Nephron (organoid): ENCODE data around the gene IQSEC1.

Experiments
- H3K27ac Mint-ChIP-seq, 3 experiments: 2 replicates each; pipeline ENCODE4 v1.8.0; 2020; ENCODE audit warnings: mixed read lengths in 3 of 3, mild to moderate bottlenecking in 2 of 3, moderate library complexity in 1 of 3
- H3K27me3 Mint-ChIP-seq: 2 replicates; pipeline ENCODE4 v1.8.0; 2021; ENCODE audit warnings: low read depth, mild to moderate bottlenecking, moderate library complexity, mixed read lengths
- H3K36me3 Mint-ChIP-seq: 2 replicates; pipeline ENCODE4 v1.8.0; 2020; ENCODE audit warnings: low read depth, mixed read lengths
- H3K4me1 Mint-ChIP-seq: 2 replicates; pipeline ENCODE4 v1.8.0; 2020; ENCODE audit warnings: mixed read lengths
- H3K4me3 Mint-ChIP-seq, 3 experiments: 2 replicates each; pipeline ENCODE4 v1.8.0; 2020; ENCODE audit warnings: mild to moderate bottlenecking in 3 of 3, mixed read lengths in 3 of 3, moderate library complexity in 2 of 3
- H3K9me3 Mint-ChIP-seq: 2 replicates; pipeline ENCODE4 v1.8.0; 2020; ENCODE audit warnings: mixed read lengths
- TF ChIP-seq, protein P1 (sequence below), 3 experiments: fragments of 200-600 bp; sonication (generic); IDR thresholded peaks; one replicate each; pipeline ENCODE4 v1.5.0; 2021; ENCODE audit warnings: antibody characterized with exemption in 3 of 3; ENCODE audit not compliant: unreplicated experiment in 3 of 3

Gene IQSEC1

DNA sequence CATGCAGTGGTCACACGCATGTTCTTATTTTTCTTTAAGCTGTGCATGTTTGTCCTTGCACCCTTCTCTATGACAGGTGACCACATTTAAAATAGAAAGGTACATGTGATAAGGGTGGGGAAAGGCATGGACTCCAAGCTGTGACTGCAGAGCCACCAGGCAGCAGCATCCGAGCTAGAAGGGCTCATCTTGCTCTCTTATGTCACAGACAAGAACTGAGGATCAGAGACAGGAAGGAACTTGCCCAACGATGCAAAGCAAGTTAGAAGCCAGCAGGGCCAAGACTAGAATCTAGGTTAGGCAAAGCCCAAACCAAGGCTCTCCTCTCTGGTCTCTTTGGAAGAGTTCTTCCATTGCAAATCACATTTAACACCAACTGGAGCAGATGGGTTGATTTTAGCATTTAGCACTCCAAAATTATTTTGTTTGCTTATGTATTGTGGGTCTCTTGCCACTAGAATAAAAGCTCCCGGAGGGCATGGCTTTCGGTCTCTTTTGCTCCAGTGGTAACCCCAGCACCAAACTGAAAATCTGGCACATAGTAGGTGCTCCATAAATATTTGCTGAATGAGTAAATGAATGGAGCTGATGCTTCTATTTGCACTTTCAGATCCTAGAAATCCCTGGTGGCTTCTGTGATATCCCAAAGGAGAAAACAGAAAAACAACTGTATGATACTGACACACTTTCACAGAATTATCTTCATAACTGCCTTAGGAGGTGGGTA is 84.3 kb downstream of the IQSEC1 start:
- Mint-ChIP-seq H3K4me1 (peaks cover 3% of the 10 kb centered on the region), H3K27me3 (peaks cover 26% of the 10 kb centered on the region), H3K9me3 (peaks cover 6% of the 10 kb centered on the region), H3K36me3 (no peaks in the 10 kb centered on the region), H3K4me3 (no peak overlapping the region), H3K27ac (no peak overlapping the region)
- TF ChIP-seq, protein P1, sequence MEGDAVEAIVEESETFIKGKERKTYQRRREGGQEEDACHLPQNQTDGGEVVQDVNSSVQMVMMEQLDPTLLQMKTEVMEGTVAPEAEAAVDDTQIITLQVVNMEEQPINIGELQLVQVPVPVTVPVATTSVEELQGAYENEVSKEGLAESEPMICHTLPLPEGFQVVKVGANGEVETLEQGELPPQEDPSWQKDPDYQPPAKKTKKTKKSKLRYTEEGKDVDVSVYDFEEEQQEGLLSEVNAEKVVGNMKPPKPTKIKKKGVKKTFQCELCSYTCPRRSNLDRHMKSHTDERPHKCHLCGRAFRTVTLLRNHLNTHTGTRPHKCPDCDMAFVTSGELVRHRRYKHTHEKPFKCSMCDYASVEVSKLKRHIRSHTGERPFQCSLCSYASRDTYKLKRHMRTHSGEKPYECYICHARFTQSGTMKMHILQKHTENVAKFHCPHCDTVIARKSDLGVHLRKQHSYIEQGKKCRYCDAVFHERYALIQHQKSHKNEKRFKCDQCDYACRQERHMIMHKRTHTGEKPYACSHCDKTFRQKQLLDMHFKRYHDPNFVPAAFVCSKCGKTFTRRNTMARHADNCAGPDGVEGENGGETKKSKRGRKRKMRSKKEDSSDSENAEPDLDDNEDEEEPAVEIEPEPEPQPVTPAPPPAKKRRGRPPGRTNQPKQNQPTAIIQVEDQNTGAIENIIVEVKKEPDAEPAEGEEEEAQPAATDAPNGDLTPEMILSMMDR (IDR thresholded peaks at IDR 0.05; ENCODE audit: unreplicated experiment in 3 of 3), result no peak

DNA sequence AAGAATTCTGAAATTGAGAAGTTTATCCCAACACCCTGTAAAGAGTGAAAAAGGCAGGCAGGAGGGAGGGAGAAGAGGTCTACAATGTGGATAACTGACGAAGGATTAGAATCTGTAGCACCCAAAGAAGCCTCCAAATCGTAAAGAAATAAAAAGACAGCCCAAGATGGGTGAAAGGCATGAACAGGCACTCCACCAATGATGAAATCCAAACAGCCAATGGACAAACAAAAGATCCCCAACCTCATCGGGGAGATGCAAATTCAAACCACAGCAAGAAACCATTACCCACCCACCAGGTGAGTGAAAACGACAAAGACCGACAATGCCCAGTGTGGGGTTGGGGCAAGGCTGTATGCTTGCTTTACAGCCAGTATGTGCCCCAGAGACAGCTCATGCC is 85.6 kb downstream of the IQSEC1 start:
- H3K4me1 Mint-ChIP-seq, result peaks cover 8% of the 10 kb centered on the region
- no peaks in the 10 kb centered on the region for H3K36me3 Mint-ChIP-seq
- H3K9me3 Mint-ChIP-seq, result peaks cover 6% of the 10 kb centered on the region
- H3K27me3 Mint-ChIP-seq, result peaks cover 22% of the 10 kb centered on the region
- H3K27ac Mint-ChIP-seq, result peak overlapping the region in 1 of 3 experiments; percentile 70
- H3K4me3 Mint-ChIP-seq, result no peak overlapping the region
- TF ChIP-seq, protein P1 (IDR thresholded peaks at IDR 0.05; ENCODE audit: unreplicated experiment in 3 of 3), result no peak

DNA sequence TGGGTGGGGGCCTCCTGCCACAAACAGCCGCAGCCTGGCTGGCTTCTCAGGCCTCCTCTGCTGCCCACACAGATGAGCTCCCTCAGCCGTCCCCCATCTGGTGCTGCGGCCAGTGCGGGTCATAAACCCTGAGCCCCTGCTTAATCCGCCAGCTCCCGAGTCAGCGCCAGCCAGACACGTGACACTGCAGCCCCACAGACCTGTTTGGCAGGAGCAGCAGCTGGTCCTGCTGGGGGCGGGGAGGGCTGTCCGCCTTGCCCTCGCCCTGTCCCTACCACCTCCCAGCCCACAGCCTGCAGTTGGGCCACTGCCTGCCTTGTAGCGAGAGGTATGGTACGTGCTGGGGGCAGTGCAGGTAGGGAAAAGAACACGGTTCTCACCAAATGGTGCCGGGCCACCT is 86.2 kb downstream of the IQSEC1 start:
- no peak overlapping the region for H3K4me3 Mint-ChIP-seq
- H3K36me3 Mint-ChIP-seq, result no peaks in the 10 kb centered on the region
- peaks cover 6% of the 10 kb centered on the region for H3K9me3 Mint-ChIP-seq
- peak overlapping the region in 1 of 3 experiments; percentile 70 for H3K27ac Mint-ChIP-seq
- peaks cover 17% of the 10 kb centered on the region for H3K27me3 Mint-ChIP-seq
- TF ChIP-seq, protein P1 (IDR thresholded peaks at IDR 0.05; ENCODE audit: unreplicated experiment in 3 of 3), result no peak
- H3K4me1 Mint-ChIP-seq, result peaks cover 8% of the 10 kb centered on the region

DNA sequence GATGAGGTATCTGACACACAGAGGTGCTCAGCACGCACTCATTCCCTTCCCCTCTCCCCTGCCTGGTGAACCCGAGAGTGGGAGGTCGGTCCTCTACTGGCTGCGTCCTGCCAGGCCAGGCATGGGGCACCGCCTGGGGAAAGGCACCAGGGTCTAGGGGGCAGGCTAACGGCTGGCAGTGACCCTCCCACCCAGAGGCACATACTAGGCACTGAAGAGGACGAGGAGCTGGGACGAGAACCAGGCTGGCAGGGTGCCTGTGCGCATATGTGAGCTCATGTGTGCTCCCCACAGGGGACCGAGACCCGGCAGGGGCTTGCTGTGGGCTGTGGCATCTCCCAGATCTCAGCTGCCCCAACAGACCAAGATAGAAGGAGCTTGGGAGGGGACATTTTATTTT is 86.7 kb downstream of the IQSEC1 start:
- no peaks in the 10 kb centered on the region for H3K36me3 Mint-ChIP-seq
- peaks cover 6% of the 10 kb centered on the region for H3K9me3 Mint-ChIP-seq
- H3K27me3 Mint-ChIP-seq, result peaks cover 14% of the 10 kb centered on the region
- peaks cover 8% of the 10 kb centered on the region for H3K4me1 Mint-ChIP-seq
- H3K4me3 Mint-ChIP-seq, result no peak overlapping the region
- peak overlapping the region in 1 of 3 experiments; percentile 70 for H3K27ac Mint-ChIP-seq
- TF ChIP-seq, protein P1 (IDR thresholded peaks at IDR 0.05; ENCODE audit: unreplicated experiment in 3 of 3), result no peak

DNA sequence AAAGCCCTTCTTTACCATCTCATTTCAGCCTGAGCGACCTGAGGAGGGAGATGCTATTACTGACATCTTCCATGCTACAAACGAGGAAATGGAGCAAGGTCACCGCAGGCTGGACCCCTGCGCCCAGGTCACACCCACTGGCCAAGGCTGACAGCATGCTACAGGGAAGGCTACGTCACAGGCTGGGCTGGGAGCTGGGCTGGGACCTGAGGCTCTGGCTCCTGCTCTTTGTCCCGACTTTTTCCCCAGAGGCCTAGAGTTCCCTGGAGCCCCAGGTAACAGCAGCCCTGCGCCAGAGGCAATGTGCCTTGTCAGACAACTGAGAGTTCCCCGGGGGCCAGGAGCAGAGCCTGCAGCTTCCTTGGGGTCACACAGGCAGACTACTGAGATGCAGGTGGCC is 87.2 kb downstream of the IQSEC1 start:
- peak overlapping the region in 1 of 3 experiments; percentile 70 for H3K27ac Mint-ChIP-seq
- no peaks in the 10 kb centered on the region for H3K36me3 Mint-ChIP-seq
- TF ChIP-seq, protein P1 (IDR thresholded peaks at IDR 0.05; ENCODE audit: unreplicated experiment in 3 of 3), result no peak
- H3K9me3 Mint-ChIP-seq, result peaks cover 6% of the 10 kb centered on the region
- H3K4me1 Mint-ChIP-seq, result peaks cover 11% of the 10 kb centered on the region
- no peak overlapping the region for H3K4me3 Mint-ChIP-seq
- H3K27me3 Mint-ChIP-seq, result peaks cover 11% of the 10 kb centered on the region

DNA sequence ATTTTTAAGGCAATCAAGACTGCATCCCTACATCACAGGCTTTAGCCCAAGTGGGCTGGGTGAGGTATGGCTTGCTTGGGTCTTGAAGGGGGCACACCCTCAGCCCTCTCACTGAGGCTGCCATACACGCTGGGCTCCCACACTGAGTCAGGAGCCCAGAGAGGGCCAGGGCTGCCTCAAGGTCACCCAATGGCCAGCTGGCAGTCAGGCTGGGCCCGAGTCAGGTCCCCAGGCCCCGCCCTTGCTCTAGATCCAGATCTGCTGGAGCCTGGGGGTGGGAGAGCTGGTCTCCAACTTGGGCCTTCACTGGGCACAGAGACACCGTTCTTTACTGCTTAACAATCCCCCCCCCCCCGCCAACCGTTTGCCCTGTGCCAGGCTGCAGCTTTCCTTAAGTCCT is 88.1 kb downstream of the IQSEC1 start:
- Mint-ChIP-seq H3K36me3 (no peaks in the 10 kb centered on the region), H3K27me3 (peaks cover 9% of the 10 kb centered on the region), H3K4me3 (no peak overlapping the region), H3K9me3 (peaks cover 6% of the 10 kb centered on the region), H3K4me1 (peaks cover 16% of the 10 kb centered on the region), H3K27ac (no peak overlapping the region)
- TF ChIP-seq, protein P1 (IDR thresholded peaks at IDR 0.05; ENCODE audit: unreplicated experiment in 3 of 3), result no peak
